Omental fat pad (tissue), 4 donors: ENCODE data around the gene SCAP. TPM values are rescaled to one million over a fixed set of nuclear protein-coding genes. Genes with fewer than 3 reads are reported as not detected.

Source experiments
- ATAC-seq: fragments of 150-250 bp; one replicate; pipeline ENCODE4 v1.9.1; 2016; ENCODE audit warnings: mild to moderate bottlenecking, moderate library complexity; ENCODE audit not compliant: low FRiP score
- DNase-seq: peaks from one replicate; pipeline ENCODE4 v3.0.0-alpha.2; 2019; ENCODE audit warnings: low spot score
- CTCF ChIP-seq, 3 donors: fragments of 450-650 bp; IDR thresholded peaks; one replicate each; pipeline ENCODE4 v1.5.1; 2016 to 2017; ENCODE audit warnings: antibody characterized with exemption in 3 of 3, mild to moderate bottlenecking in 3 of 3, moderate library complexity in 2 of 3
- total RNA-seq, 4 donors: library from RNA; depleted of rRNA; stranded (reverse); fragments of >200 nt; gene quantifications; one replicate each; pipeline ENCODE4 v1.1.0, GENCODE V29; 2016

The SCAP gene
- 10 to 100 TPM; 57.7 to 83.2 (median 78.7) TPM for total RNA-seq

DNA sequence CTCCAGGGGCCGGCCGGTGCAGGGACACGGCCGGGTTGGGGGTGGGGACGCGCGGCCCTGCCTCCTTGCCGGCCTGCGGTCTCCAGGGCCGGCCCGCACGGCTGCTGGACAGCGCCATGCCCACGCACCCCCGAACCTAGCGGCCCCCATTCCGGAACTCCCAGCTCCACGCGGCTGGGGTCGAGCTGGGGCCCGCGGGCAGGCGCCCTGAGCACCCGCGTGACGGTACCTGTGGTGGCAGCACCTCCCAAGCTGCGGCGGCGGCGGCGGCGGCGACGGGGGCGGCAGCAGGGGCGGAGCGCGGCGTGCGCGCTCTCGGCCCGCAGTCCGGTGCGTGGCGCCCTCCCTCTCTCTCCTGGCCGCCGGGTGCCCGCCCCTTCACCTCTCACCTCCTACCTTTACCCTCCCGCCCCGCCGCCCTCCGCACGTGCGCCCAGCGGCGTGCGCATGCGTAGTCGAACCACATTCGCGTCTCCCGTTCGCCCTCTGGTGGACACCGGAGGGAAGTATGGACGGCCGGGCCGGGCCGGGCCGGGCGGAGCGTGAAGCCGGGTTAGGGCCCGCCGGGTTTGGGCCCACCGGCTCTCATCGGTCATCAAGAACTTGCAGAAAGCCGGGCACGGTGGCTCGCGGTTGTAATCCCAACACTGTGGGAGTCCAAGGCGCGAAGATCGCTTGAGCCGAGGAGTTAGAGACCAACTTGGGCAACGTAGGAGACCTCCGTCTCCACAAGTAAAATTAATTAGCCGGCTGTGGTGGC, at the start of gene SCAP:
Gene SCAP, minus strand, starts transcription at position 372 of the 760 bp plus-strand sequence. CDS start 32,948 bp downstream, outside the sequence.
- peak; percentile 90 for DNase-seq
- TF ChIP-seq CTCF (IDR thresholded peaks at IDR 0.05): peak in 2 of 3 donors; percentile 88 to 93
- peak; percentile 98 for ATAC-seq

- no peak for DNase-seq
- TF ChIP-seq CTCF (IDR thresholded peaks at IDR 0.05): no peak
- no peak for ATAC-seq
These were observed 47.8 kb upstream of the SCAP start for GRCh38 chr3:47523310-47524073.

- ATAC-seq (peak; percentile 97), DNase-seq (peak; percentile 40)
- TF ChIP-seq CTCF (IDR thresholded peaks at IDR 0.05): peak in 2 of 3 donors; percentile 78 to 79
These were observed 46.6 kb upstream of the SCAP start for GRCh38 chr3:47522082-47522987.

- TF ChIP-seq CTCF (IDR thresholded peaks at IDR 0.05): no peak
- DNase-seq (no peak), ATAC-seq (no peak)
These were observed 45.0 kb upstream of the SCAP start for GRCh38 chr3:47520756-47521155.

DNA sequence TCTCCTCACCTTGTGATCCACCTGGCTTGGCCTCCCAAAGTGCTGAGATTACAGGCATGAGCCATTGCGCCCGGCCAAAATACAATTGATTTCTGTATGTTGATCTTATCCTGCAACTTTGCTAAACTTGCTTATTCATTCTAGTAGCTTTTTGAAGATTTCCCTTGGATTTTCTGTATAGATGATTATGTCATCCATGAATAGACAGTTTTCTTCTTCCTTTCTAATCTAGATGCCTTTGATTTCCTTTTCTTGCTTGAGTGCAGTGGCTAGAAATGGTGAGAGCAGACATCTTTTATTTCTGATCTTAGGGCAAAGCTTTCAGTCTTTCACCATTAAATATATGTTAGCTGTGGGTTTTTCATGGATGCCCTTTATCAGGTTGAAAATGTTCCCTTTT, 42.2 kb upstream of the SCAP start:
- DNase-seq (no peak), ATAC-seq (no peak)
- TF ChIP-seq CTCF (IDR thresholded peaks at IDR 0.05): no peak

DNA sequence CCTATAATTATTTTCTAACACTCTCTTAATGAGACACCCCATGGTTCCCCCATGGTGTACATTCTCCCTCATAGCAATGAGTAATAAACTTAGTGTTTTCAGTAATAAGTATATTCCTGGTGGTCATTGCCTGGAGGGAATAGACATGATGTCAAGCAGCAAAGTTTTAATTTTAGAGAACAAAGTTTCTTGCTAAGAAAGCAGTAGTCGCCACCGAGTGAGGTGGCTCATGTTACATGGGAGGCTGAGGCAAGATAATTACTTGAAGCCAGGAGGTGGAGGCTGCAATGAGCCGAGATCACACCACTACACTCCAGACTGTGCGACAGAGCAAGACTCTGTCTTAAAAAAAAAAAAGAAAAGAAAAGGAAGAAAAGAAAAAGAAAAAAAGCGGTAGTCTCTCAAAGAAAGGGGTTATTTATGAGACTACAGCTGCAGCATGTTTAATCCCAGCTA, 40.2 kb upstream of the SCAP start:
- TF ChIP-seq CTCF (IDR thresholded peaks at IDR 0.05): no peak
- ATAC-seq: no peak

More for the DNA sequence above, 40.2 kb upstream of the SCAP start:
- DNase-seq: no peak
